GM19324 (cell line): ENCODE results near the gene ANKRD36B.
"Not testable (repeated sequence)": the region's sequence is repeated elsewhere in the genome, so short reads cannot be mapped to it uniquely, and the experiment has no call there.

Source experiments
- ATAC-seq: cut with Tn5 transposase; IDR thresholded peaks from one replicate; pipeline ENCODE4 v1.9.1; 2021; ENCODE audit warnings: mild to moderate bottlenecking, moderate library complexity; ENCODE audit not compliant: unreplicated experiment, low FRiP score

The ANKRD36B gene

DNA sequence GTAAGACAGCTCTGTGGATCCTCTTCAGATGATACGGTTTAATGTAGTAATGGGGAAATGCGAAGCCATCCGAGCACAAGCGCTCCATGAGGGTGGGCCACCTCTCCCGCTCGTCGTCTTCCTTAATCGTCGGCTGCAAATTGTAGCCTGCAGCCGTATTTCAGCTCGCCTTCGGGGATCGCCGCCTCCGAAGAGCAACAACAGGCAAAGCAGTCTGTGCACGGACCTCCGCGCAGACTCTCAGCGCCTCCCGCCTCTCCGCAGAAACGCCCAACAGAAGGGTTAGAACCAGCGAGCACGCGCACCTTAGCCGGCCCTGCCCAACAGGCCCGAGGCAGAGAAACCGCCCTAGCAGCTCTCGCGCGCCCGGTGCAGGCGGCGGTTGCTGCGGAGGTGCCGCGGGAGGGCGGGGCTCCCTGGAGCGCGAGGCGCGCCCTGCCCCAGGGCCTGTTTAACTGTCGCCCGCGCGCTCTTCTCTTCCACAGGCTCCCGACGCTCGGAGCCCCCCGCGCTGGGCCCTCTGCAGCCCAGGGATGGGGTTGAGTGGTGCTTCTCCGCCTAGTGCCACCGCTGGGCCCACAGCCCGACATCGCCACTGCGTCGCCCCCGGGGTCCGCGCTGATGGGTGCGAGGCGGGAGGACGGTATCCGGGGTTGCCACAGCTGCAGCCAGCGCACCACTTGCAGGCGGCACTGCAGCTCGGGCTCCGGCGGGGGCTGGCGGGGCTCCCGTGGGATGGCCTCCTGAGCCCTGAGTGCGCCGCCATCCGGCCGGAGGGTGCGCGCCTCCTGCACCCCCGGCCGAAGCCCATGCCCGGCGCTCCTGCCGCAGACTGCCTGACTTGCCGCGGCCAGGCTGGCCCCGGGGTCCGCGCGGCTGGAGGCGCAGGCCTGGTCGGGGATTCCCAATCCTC lies at the start of gene ANKRD36B:
Gene ANKRD36B (minus strand): TSS at position 280 of the 913 bp plus-strand sequence. CDS start 192 bp downstream, at position 88.
- peak; percentile 79 for ATAC-seq

DNA sequence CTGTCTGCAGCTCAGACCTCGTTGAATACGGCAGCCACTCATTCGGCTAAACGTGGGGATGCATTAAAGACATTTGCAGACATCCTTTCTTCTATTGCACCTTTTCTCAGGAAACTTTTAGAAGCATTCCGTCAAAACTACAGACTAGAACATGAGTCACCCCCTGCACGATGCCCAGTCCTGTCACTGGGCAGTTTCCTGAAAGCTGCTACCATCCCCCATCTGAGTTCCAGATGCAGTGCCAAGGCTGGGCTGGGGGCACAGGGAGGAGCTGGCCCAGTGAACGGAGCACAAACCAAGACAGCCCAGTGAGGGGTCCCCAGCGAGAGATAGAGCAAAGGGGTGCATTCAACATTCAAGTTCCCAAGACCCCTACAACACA lies 36.4 kb upstream of the ANKRD36B start:
- ATAC-seq = not testable (repeated sequence)

DNA sequence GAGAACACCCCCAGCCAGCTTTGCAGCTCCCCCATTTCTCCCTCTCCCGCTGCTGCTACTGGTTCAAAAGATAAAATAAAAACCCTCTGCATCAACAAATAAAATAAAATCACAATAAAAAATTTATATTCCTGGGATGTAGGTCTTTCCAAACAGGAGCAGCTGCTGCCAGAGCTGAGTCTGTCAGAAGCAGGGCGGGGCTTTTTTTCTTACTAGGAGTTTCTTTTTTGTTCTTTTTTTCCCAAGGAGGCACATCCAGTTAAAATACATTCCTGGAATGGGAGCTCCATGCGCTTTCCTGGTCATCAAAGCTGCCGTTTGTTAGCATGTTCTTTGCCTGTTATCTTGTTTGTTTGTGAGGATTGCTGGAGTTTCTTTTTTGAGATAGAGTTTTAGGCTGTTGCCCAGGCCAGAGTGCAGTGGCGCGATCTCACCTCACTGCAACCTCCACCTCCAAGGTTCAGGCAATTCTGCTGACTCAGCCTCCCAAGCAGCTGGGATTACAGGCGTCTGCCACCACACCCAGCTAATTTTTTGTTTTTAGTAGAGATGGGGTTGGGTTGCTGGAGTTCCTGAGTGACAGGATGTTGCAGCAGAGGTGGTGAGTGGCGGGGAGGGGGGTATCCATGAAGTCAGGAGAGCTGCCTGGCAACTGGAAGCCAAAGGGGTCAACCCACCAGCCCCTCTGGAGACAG lies 35.8 kb upstream of the ANKRD36B start:
- ATAC-seq = not testable (repeated sequence)

DNA sequence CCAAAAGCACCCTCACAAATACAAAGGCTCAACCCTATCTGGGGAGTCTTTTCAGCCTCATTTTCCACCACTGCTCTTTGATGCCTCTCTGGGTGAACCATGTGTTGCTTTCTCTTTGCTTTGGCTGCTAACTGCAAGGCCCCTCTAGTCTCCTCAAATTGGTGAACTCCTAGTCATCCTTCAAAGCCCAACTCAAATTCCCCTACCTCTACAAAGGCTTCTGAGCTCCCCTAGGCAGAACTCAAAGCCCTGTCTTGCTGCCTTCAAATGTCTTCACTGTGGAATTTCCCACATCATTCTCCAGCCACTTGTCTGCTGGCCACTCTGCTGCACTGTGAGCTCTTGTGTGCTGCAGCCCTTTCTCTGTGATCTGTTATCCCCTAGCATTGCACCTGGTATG lies 33.3 kb upstream of the ANKRD36B start:
- not testable (repeated sequence) for ATAC-seq

DNA sequence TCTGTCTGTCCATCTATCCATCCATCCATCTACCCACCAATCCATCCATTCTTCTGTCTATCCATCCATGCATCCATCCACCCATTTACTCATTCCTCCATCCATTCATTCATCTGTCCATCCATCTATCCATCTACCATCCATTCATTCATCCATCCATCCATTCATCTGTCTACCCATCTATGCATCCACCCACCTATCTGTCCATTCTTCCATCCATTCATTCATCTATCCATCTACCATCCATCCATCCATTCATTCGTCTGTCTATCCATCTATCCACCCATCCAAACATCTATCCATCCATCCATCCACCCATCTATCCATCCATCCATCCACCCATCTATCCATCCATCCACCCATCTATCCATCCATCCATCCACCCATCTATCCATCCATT lies 30.8 kb upstream of the ANKRD36B start:
- not testable (repeated sequence) for ATAC-seq

DNA sequence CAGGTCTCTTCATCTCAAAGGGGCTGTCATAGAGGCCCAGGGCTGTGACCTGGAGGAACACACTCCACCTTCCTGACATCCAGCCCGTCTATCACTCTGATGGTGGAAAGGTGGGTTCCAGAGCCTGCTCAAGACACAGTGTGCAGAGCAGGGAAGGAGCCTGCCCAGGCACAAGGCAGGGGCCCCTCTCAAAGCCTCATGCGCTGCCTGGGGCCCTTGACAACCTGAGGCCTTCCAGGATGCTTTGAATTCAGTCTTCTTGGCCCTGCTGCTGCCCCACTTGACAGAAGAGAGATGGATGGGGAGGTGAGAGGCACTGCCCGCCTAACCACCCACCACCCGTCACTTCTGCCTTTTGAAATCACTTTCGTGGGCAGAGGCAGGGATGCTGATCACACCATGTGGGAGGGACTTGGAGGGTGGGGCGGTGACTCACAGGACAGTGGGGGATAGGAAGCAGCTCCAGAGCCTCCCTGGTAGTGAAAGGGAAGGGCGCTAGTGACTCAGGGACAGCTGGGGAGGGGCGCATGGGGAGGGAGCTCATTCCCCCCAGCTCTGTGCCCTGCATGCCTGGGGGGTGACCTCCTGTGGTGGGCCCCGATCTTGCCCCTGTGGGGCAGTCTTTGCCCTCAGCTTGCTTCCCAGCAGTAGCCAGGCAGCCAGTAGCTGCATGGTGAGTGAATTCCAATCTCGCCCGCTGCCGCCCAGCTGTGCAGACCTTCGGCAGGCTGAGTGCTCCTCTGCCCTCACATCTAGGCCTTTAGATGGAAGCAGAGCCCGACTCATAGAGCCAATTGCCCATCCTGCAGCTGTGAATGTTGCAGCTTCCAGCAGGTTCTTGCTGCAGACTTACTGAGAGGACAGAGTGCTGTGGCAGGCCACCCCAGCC lies 29.5 kb upstream of the ANKRD36B start:
- ATAC-seq = not testable (repeated sequence)

DNA sequence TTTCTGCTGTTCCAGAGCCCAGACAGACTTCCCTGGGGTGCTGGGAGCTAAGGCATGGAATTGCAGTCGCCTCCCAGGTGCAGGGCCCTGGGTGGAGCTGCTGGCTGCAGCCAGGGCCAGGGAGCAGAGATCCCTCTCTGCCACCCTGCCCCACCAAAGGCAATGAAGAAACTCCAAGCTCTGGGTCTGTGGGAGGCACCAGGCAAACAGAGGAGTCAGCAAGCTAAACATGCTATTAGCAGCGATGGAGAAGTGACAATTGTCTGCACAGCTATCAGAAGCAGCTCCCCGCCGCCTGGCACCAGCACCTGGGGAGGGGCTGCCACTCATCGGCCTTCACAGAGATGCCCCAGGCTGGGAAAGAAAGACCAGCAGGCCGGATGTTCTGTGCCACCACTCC lies 28.2 kb upstream of the ANKRD36B start:
- ATAC-seq = no peak

DNA sequence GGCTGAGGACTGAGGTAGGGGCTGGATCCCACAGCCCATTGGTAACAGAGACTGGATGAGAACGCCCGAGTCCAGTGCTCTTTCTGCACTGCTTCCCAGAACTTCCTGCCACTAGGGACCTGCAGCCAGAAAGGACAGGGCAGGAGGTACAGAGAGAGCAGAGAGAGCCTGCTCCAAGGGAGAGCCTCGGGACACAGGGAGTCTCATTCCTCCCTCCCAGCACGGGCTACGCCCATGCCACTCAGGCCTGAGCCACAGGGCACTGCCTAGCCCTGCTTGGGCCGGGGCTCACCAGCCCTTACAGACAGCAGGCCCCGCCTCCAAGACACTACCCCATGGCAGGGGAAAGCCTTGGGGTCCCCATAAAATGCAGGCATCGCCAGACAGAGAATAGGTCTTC lies 26.1 kb upstream of the ANKRD36B start:
- ATAC-seq = not testable (repeated sequence)

DNA sequence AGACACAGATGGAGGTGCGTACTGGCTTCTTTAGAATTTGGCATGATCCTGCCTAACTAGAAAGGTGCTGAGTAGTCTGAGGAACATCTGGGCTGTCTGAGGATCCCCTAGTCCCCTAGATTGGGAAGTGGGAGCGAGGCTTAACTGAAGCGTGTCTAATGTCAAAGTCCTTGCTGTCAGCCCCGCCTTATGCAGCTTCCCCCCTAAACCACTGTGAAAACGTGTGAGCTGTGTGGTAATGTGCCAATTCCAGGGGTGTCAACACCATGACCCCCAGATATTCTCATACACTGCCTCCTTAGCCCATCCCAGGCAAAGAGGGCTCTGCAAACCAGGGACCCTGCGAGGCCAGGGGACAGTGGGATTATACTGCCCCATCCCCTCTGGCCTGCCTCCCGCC lies 22.2 kb upstream of the ANKRD36B start:
- ATAC-seq = not testable (repeated sequence)

DNA sequence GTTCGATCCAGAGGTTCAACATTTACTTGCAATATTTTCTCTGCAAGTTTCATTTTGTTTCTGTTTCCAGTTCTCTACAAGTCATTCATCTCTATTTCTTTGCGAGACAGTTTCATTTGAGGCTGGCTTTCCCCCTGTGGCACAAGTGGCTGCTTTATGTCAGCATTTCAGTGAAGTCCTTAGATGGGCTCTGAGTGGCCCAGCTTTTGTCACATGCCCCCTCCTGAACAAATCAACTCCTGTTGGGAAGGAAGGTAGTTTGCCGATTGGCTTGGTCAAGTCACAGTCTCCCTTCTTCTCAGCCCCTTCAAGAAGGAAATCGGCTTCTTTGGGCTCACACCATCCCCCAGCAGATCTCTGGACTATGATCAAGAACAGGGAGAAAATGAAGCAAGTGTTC lies 19.1 kb upstream of the ANKRD36B start:
- ATAC-seq = not testable (repeated sequence)

DNA sequence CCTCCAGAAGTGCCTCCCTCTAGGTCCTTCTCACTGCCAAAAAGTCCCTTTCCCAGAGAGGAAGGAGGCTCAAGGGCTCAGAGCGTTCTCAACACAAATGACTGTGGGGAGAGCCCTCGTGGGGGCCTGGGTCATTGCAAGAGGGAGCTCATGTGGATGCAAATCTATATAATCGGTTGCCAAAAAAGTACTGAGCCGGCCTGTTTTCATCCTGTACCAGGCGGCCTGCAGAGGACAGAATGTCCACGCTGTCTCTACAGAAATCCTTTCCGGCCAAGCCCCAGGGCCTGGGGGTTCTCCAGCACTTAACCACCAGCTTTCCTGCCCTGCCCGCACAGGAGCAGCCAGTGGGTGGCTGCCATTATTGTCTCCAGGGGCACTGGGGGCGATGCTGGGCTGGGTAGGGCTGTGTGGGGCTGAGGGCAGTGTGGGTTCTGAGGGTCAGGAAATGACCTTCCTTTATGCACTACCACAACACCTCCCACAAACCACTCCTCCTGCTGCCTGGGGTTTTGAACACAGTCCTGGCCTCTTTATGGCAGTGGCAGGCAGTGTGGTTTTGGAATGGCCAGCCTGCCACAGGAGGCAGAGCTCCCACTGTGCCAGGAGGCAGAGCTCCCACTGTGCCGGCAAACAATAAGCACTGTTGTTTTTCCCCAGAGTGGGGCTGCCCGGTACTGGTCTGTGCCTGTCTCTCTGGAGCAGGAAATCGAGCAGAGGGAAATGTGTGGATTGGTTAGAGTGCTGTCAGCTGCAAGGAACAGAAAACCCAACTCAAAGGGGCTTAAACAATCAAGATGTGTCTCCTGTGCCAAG lies 16.1 kb upstream of the ANKRD36B start:
- ATAC-seq = not testable (repeated sequence)

DNA sequence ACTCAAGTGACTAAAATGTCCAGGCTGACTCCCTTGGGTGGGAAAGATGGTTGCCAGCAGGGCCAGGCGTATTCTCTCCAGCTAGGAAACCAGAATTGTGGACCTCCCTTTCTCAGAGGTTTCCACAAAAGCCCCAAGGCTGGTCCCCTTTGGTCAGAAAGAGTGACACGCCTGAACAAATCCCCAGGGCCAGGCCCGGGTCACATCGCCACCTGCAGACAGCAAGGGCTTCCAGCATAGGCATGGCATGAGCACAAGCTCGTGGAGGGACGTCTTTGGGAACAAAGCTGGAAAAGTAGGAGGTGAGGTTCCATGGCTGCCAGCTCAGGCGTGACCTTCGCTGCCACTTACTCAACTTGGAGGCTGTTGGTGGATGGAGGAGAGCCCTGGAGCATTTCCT lies 15.4 kb upstream of the ANKRD36B start:
- ATAC-seq = not testable (repeated sequence)

DNA sequence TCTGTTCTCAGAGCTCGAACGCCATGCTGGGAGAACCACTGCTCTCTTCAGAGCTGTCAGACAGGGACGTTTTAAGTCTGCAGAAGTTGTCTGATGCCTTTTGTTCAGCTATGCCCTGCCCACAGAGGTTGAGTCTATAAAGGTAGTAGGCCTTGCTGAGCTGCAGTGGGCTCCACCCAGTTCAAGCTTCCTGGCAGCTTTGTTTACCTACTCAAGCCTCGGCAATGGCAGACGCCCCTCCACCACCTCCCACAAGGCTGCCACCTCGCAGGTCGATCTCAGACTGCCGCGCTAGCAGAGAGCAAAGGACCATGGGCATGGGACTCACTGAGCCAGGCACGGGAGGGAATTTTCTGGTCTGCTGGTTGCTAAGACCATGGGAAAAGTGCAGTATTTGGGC lies 11.9 kb upstream of the ANKRD36B start:
- ATAC-seq = not testable (repeated sequence)

DNA sequence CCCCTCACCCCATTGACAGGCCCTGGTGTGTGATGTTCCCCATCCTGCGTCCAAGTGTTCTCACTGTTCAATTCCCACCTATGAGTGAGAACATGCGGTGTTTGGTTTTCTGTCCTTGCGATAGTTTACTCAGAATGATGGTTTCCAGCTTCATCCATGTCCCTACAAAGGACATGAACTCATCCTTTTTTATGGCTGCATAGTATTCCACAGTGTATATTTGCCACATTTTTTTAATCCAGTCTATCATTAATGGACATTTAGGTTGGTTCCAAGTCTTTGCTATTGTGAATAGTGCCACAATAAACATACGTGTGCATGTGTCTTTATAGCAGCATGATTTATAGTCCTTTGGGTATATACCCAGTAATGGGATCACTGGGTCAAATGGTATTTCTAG lies 6.5 kb upstream of the ANKRD36B start:
- ATAC-seq = not testable (repeated sequence)

DNA sequence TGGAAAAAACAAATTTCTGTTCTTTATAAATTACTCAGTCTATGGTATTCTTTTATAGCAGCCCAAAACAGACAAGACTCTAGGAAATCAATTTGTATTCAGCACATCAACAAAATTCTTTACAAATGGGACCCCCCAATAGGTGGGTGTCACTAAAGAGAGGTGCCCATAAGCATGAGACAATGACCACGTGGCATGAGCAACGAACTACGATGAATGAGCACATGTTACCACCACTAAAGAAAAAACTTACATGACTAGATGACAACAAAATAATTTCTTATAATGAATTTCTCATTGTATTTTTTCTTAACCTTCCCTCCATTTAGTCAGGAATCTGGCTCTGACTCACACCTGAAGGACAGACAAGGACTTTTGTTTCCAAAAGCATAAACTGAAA lies 3.8 kb upstream of the ANKRD36B start:
- ATAC-seq = not testable (repeated sequence)

DNA sequence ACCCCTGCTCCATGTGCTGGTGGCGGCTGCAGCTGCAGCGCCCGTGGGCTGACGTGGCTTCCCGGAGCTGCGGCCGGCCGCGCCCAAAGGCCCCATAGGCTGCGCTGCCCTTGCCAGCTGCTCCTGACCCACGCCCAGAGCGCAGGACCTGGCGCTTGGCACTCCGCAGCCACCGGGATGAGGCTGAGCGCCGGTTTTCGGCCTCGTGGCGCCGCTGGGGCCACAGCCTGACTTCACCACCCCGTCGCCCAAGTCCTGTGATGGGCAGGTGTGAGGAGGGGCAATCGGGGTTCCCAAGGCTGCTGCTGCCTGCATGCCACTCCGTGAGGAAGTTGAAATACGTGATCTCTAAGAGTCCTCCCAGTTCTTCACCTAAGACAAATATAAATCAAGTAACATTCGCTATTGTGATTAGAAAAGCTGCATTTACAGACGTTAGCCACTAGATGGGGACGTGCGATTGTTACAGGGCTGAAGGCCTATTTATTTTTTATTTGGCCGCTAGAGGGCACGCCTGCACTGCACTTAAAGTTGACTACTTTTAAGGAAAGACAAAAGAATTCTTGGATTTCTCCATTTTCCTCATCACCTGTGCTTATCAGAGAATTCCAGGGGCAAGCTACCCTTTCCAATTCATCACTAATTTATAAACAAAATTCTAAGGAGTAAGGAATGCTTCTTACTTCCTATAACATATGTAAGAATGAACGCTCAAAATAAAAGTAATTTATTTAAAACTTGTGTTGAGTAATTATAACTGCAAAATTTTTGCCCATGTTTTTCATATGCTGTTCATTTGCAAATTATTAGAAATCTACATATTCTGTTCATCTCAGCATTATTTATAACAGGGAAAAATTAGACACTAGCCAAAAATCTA lies 1.1 kb upstream of the ANKRD36B start:
- peak; percentile 39 for ATAC-seq

DNA sequence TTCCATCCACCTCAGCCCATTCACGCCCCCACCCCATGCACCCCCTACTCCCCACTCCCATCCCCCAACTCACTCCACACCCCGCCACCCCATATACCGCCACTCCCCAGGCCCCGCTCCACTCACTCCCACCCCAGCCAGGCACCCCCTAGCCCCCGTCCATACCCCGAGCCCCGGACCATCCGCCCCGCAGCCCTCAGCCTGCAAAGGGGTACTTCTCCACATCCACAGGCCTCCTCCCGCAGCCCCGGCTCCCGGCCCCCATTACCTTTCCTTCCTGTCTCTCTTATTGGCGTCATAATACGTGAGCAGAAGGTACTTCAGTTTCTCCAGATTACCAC lies 450 bp downstream of the ANKRD36B start:
- not testable (repeated sequence) for ATAC-seq

DNA sequence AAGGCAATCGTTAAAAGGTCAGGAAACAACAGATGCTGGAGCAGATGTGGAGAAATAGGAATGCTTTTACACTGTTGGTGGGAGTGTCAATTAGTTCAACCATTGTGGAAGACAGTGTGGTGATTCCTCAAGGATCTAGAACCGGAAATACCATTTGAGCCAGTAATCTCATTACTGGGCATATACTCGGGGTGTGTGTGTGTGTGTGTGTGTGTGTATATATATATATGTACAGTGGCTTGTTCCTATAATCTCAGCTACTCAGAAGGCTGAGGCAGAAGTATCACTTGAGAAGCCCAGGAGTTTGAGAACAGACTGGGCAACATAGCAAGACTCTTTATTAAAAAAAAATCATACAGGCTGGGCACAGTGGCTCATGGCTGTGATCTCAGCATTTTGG lies 24.0 kb downstream of the ANKRD36B start:
- not testable (repeated sequence) for ATAC-seq

DNA sequence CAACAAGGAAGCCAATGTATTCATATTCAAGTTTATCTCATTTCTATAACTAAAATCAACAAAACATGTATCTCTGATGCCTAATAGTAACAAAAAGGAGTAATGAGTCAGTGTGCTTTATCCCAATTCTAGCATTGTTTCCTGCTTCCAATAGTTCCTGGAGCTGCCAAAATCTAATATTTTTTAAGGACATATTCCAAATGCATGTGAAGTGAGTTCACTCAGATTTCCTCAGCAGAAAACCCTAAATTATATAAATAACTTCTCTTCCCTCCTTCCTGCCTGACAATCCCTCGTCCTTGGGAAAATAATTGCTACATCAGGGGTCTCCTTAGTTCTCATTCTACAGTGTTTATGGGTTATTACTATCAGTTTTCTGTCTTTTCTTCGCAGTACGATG lies 37.3 kb downstream of the ANKRD36B start:
- ATAC-seq = not testable (repeated sequence)
